Measurements from ENCODE around the gene CHD9.

- TF ChIP-seq ZFP41 (tag by site-specific recombination; IDR thresholded peaks at IDR 0.05; ENCODE audit: borderline replicate concordance) = no peak
- no peak for TF ChIP-seq ZNF138 (tag by site-specific recombination; IDR thresholded peaks at IDR 0.05; ENCODE audit: borderline replicate concordance)
Measured at GRCh38 chr16:53036066-53036465, 18.7 kb upstream of the CHD9 start.

Data from HEK293 (cell line).